Brain microvascular endothelial cell (primary cell): ENCODE measurements around the gene ADGRG7.

ENCODE experiments used
- DNase-seq: peaks from one replicate; pipeline ENCODE4 v3.0.0-alpha.2; 2020
- H3K27ac ChIP-seq: fragments of 250-450 bp; sonication (Bioruptor Pico); 2 replicates; pipeline ENCODE4 v1.5.1; 2020; ENCODE audit warnings: mild to moderate bottlenecking, moderate library complexity
- H3K27me3 ChIP-seq: fragments of 250-450 bp; sonication (Bioruptor Pico); replicated peaks from 2 replicates; pipeline ENCODE4 v1.5.1; 2020; ENCODE audit warnings: mild to moderate bottlenecking
- H3K36me3 ChIP-seq: fragments of 250-450 bp; sonication (Bioruptor Pico); replicated peaks from 2 replicates; pipeline ENCODE4 v1.5.1; 2020; ENCODE audit warnings: mild to moderate bottlenecking
- H3K4me3 ChIP-seq: 2 replicates; pipeline ENCODE4 v1.5.1; 2011; ENCODE audit warnings: low read depth, mild to moderate bottlenecking, control low read depth, low read length, moderate library complexity
- CTCF ChIP-seq: IDR thresholded peaks from 2 replicates; pipeline ENCODE4 v1.5.1; 2011; ENCODE audit warnings: low read depth, mild to moderate bottlenecking, moderate library complexity, low read length, control low read depth, inconsistent platforms; ENCODE audit errors: missing control alignments
- in situ Hi-C: cut with HindIII; loops from 2 replicates; pipeline ENCODE4 v1.10.0; 2017; ENCODE audit warnings: low sequenced_read_pairs, low pct_ligation_motif_present

ADGRG7 gene

GRCh38 chr3:100637197-100637631 lies 27.8 kb downstream of the ADGRG7 start:
- peak; percentile 52 for DNase-seq
- no peak for TF ChIP-seq CTCF
- H3K4me3 ChIP-seq: no peak overlapping the region
- H3K27ac ChIP-seq: no peak overlapping the region
- in situ Hi-C loops: no loop called here
- H3K36me3 ChIP-seq: no peaks in the 10 kb centered on the region
- no peaks in the 10 kb centered on the region for H3K27me3 ChIP-seq

DNA sequence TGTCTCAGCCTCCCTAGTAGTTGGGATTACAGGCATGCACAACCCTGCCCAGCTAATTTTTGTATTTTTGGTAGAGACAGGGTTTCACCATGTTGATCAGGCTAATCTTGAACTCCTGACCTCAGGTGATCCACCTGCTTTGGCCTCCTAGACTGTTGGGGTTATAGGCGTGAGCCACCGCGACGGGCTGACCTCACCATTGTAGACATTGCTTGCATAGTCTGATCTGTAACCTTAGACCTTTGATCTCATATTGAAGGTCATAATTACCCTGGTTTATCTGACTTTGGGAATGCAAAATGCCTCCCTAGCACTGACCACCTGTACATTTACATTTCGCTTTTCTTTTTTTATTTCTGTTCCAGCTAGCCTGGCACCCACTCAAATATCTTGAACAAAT lies 31.2 kb downstream of the ADGRG7 start:
- in situ Hi-C loops: no loop called here
- Histone ChIP-seq H3K4me3 (no peak overlapping the region), H3K27ac (no peak overlapping the region), H3K27me3 (no peaks in the 10 kb centered on the region), H3K36me3 (no peaks in the 10 kb centered on the region)
- DNase-seq: no peak
- no peak for TF ChIP-seq CTCF

DNA sequence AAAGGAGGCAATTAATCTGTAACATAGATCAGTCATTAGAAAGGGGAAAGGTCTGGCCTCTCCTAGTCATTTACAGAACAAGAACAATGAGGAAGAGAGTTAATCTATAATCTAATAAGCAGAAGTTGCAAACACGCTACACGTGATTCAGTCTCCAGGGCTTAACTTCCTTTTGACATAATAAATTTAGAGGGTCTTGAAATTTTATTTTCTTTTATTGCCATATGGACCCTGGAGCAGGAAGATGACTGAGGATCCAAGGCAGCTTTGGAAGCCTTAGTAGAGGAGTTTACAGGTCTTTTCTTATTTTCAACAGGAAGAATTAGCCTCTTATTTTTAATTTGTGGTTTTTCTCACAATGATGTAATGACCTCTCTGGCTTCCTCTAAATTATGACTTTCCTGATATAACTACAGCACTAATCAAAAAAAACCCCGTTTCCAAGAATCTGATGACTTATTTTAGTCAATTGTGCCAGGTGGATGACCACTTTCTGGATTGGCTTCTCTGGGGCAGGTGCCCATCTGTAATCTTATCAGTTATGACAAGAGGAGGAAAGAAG lies 32.2 kb downstream of the ADGRG7 start:
- H3K27me3 ChIP-seq: no peaks in the 10 kb centered on the region
- no peak for TF ChIP-seq CTCF
- H3K27ac ChIP-seq: no peak overlapping the region
- in situ Hi-C loops: no loop called here
- H3K36me3 ChIP-seq: no peaks in the 10 kb centered on the region
- H3K4me3 ChIP-seq: no peak overlapping the region
- DNase-seq: no peak

GRCh38 chr3:100645913-100646312 lies 36.5 kb downstream of the ADGRG7 start:
- TF ChIP-seq CTCF: no peak
- Histone ChIP-seq H3K4me3 (no peak overlapping the region), H3K27ac (no peak overlapping the region), H3K36me3 (no peaks in the 10 kb centered on the region), H3K27me3 (no peaks in the 10 kb centered on the region)
- in situ Hi-C loops: no loop called here
- no peak for DNase-seq

DNA sequence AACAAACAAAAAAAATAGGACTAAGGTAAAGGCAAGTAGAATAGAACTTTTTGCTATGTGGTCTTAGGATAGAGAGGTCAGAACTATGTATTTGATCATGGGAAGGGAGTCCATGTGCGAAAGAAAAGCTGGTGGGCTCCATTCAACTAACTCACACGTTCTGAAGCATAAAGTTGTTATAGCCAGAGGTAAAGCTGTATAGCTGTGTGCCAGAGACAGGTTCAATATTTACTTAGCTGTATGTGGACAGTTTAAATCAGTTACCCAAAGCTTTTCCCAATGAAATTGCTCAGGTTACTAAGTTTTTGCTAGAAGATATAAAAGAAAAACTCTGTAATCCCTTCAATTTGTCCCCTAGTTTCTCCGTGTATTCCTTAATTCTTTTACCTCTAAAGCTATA lies 37.8 kb downstream of the ADGRG7 start:
- in situ Hi-C loops: no loop called here
- TF ChIP-seq CTCF: no peak

GRCh38 chr3:100647657-100648056 lies 38.3 kb downstream of the ADGRG7 start:
- H3K36me3 ChIP-seq: no peaks in the 10 kb centered on the region
- in situ Hi-C loops: no loop called here
- H3K27me3 ChIP-seq: no peaks in the 10 kb centered on the region
- no peak overlapping the region for H3K4me3 ChIP-seq
- no peak for TF ChIP-seq CTCF
- no peak for DNase-seq
- no peak overlapping the region for H3K27ac ChIP-seq

More for the DNA sequence above, 37.8 kb downstream of the ADGRG7 start:
- no peak overlapping the region for H3K4me3 ChIP-seq
- H3K36me3 ChIP-seq: no peaks in the 10 kb centered on the region
- no peak for DNase-seq
- H3K27ac ChIP-seq: no peak overlapping the region
- H3K27me3 ChIP-seq: no peaks in the 10 kb centered on the region
